GM19238 (cell line): ENCODE results near the gene LRRC10B.

ENCODE experiments used
- DNase-seq: peaks from one replicate; pipeline ENCODE4 v3.0.0; 2011; ENCODE audit warnings: low spot score; ENCODE audit not compliant: insufficient read length

LRRC10B gene

DNA sequence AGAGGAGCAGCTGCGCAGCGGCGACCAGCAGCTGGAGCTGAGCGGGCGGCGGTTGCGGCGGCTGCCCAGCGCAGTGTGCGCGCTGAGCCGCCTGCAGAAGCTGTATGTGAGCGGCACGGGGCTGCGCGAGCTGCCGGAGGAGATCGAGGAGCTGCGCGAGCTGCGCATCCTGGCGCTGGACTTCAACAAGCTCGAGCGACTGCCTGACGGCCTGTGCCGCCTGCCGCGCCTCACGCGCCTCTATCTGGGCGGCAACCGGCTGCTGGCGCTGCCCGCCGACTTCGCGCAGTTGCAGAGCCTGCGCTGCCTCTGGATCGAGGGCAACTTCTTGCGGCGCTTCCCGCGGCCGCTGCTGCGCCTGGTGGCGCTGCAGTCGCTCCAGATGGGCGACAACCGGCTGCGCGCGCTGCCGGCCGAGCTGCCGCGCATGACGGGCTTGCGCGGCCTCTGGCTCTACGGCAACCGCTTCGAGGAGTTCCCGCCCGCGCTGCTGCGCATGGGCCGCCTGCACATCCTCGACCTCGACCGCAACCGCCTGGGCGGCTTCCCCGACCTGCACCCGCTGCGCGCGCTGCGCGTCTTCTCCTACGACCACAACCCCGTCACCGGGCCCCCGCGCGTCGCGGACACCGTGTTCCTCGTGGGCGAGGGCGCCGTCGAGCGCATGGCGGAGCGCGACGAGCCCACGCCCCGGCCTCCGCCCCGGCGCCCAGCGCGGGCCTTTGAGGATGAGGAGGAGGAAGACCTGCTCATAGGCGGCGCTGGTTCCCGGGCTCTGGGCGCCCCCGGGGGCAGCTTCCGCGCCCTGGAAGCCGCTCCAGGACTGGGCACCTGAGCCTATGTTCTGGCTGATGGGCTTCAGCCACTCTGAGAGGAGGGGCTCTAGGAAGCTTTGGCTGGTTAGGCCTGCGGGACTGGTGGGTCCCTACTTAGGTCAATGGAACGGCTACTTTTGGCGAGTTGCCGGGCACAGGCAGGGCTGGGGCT is 787 bp downstream of the LRRC10B start:
- peak; percentile 81 for DNase-seq

DNA sequence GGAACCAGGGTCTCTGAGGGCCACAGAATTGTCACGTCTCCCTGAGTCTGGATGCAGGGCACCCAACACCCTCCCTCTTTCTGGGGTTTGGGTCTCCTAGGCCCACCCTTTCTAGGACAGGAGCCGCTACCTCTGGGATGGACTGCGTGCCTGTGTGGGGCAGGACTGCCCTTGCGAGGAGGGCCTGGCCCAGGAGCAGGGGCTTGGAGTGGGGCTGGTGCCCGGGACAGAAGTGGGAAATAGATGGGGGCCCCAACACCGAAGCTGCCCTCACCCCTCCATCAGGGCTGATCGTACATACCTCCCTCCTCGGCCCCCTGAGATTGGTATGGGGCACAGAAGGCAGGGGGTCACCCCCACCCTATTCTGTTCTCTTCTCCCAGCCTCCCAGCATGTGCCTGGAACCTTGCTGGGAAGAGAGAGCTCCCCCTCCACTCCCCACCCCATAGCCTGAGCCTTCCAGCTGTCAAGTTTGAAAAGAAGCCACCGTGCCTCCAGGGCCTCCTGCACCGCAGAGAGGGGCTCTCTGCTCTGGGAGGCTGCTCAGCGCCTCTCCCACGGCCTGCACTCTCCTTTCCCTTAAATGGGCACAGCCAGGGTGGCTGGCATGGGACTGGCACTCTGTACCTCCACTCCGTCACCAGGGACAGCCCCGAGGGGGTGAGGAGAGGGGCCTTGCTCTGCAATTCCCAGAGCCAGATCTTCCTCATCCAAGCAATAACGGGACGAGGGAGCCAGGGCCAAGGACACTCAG is 1.8 kb downstream of the LRRC10B start:
- DNase-seq, result no peak

DNA sequence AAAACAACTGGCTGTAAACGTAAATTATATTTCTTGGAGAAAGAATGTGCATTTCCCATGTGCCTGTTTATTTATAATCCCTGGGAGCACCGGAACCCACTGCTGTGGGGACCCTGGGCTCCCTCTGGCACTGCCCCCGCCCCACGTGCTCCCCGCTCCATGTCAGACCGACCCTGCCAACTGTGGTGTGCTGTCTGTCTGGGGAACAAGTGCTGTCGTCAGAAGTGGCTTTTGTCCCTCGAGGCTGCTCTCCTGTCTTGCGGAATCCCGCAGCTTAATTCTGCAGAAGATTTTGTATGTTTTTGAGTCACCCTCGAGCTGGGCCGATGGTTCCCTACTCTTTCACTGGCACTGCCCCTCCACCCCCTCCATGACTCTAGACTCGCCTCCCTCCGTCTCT is 2.4 kb downstream of the LRRC10B start:
- DNase-seq, result no peak

DNA sequence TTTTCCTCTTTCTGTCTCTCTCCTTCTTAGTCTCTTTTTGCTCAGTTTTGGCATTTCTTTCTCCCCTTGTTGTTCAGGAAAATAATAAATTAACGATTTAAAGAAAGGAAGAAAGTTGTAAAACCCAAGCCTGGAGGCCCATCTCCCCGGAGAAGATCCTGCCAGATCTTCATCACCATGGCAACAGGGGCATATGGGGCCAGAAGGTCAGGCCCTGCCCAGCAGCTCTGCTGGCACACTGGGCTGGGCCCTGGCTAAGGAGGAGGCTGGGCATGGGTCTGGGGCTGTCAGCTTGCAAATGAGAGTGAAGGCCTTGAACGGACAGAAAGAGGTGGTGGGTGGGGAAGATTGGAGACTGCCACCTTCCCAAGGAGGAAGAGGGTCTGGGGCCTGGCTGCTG is 2.8 kb downstream of the LRRC10B start:
- DNase-seq, result no peak

DNA sequence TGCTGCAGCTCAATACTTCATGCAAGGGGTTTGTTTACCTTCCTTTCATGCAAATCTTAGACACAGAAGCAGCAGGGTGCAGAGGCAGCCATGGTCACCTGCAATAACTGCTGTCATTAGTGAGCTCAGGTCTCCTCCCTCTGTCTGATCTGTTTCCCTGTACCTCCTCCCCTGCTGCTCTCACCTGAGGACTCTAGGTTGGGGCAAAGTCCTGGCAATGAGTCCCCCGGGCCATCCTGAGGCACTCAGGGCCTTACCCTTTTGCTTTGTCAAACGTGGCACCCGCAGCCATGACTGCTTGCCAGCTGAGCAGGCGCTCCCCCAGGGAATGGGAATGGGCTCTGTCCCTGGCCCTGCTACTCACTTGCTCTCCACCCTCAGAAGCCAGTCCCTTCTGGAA is 3.9 kb downstream of the LRRC10B start:
- DNase-seq, result no peak

DNA sequence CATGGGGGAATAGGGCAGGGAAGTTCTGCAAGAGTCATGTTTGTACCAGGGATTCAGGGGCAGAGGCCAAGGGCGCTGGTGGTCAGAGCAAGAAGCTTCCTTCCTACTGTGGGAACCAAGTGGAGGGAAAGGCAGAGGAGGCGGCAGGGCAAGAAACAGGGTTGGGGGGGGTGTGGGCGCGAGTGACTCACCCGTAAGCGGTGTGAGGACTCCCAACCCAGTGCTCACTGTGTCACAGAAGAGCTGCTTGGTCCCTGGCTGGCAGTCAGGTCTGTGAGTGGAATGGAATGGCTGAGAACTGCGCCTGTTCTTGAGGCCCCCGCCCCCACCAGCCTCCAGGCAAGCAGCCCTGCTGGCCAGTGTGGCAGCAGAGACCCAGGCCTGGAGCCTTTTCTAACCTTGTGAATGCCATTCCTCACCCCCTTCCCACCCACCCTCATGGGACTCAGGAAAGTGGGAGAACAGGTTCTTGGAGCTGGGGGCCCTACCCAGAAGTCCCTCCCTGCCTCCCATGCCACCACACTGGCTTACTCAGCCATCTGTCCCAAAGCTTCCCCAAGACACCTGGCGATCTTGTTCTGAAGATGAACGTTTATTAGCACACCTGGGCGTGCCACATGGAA is 4.7 kb downstream of the LRRC10B start:
- DNase-seq, result no peak

DNA sequence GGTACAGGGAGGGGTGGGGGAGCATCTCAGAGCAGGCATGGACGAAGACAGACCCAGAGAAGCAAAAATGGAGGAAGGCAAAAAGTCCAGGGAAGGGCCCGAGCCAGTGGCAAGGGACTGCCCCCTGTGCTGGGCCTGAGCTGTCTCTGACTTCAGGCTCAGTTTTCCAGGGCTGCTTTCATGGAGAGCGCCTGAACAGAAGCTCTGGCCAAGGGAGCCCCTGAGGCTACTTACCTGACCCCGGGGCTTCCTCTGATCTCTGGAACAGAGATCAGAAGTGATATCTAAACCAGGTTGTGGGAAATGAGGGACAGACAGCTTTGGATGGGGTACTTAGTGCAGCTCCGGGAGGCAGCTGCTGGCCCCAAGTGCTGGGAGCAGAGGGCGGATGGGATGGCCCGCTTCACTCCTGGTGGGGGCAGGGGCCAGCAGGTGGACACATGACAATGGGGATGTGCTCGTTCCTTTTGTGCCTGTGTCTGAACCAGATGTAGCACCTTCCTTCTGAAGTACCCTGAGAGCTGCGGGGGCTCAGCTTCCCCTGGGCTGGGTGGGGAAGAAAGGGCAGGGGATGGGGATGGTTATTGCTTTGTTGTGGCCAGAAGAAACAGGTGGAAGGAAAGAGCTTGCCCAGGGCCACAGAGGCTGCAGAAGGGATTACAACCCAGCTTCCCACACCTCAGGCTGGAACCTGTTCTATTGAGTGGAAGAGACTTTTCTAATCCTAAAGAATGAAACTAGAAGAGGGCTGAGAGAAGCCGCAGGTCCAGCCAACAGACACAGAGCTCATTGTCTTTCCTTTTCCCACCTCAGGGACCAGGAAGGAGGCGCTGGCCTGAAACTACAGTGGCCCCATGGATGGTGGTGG is 5.7 kb downstream of the LRRC10B start:
- no peak for DNase-seq

DNA sequence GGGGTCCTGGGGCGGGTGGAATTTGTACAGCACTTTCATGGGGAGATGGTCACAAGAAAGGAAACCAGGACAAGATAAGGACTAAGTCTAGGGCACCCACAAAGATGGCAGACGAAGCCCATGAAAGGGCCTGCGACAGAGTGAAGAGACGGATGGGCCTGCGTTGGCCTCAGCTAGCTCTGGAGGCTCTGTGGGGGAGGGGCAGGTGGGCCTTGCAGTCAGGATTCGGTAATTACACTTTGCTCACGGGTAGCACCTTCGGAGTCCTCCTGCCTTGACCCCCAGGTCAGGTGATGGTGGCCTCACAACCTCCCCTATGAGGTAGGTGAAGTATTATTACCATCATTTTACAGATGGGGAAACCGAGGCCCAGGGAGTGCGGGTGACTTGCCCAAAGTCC is 7.1 kb downstream of the LRRC10B start:
- no peak for DNase-seq

DNA sequence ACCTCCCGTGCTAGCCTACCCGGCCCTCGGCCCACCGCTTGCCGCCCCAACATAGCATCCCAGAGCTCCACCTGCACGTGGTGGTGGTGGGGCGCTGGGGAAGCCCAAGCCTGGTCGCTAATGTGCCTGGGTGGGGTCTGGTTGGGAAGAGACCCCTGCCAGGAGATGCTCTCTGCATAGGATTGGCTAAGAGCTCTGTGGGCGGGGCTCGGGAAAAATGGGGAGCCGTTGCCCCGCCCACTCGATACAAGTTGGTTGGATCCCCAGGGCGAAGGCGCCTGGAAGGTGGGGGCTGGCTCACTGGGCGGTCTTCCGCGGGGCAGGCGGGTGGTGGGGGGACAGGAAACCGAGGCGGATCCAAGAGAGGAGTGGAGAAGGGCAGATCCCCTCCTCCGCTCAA is 7.6 kb downstream of the LRRC10B start:
- DNase-seq, result no peak

DNA sequence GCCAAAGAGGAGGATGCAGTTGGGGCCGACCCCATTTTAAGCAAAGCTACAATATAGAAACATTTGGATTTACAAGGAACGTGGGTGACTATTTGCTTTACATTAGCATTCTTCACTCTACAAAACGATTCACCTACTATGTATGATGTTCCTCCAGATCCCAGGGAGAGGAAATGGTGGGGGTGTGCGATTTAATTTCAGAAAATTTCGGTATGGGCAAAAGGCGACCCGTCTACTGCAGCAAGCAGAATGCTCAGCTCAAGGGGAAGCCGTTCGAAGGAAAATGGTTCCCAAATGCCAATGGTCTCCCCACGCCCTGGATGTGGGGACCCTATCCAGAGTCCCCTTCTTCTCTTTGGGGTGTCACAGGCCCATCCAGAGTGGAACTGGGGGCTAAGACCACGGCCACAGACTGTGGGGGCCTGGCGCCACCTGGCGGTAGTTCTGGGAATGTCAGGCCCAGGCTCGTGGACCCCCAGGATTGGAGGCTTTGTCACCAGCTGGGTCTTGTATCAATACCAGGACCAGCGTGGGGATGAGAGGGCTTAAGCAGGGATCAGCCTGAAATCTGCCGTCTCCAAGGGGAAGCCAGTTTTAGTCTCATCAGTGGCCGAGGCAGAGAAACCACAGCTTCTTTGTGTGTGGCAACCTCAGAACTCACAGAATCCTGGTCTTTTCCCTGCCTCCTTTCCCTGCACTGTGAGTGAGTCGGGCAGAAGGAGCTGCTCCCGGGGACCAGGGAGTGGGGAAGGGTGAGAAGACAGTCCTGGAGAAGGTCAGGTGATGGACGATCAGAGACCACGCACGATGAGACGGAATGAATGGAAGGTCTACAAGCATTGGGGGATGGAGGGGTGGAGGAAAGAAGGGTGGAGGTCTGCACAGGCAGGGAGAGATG is 8.4 kb downstream of the LRRC10B start:
- DNase-seq, result peak; percentile 80

DNA sequence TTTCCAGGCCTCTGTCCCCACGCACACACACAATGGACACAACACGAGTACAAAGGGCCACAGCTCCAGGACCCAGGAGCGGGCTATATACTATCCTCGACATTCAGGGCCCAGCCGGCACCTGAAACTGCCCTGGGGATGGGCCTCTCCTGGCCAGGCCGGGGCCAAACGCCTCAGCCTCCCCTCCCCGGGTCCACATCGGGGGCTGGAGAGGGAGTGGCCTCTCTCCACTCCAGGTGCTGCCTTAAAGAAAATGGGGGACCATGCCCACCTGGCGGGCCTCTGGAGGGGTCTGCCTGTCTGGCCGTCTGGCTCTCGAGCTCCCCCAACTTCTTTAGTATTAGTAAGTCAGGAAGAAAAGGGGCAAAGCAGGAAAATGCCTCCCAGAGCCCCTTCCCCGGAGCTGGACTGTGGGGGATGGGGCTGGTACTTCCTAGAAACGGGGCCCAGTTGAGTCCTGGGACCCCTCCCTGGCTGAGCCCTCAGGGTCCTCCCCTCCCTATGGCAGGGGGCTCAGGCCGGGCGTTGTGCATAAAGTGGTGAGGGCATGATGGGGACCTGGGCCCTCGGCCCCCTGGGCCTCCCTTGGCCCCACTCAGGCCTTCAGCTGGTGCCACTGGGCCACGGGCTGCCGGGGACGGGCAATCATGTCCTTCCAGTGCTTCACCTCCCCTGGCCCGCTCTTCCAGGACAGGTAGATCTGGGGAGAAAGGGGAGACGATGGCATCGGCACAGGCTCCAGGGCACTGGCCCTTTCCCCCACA is 9.7 kb downstream of the LRRC10B start:
- DNase-seq, result no peak

DNA sequence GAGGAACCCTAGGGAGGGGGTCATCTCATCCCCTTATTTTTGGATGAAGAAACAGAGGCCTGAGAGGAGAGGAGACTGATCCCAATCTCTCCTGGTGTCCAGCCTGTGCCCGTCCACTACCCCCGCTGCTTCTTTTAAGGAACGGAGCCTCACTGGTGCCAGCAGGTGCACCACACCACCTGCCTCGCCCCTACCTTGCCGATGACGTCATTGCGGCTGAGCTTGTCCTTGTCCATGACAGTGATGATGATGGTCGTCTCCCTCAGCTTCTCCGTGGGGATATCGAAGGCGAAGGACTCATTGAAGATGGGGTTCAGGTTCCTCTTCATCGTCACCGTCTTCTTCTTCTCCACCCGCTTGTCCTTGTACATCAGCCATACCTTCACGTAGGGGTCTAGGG is 14.3 kb downstream of the LRRC10B start:
- DNase-seq, result no peak

DNA sequence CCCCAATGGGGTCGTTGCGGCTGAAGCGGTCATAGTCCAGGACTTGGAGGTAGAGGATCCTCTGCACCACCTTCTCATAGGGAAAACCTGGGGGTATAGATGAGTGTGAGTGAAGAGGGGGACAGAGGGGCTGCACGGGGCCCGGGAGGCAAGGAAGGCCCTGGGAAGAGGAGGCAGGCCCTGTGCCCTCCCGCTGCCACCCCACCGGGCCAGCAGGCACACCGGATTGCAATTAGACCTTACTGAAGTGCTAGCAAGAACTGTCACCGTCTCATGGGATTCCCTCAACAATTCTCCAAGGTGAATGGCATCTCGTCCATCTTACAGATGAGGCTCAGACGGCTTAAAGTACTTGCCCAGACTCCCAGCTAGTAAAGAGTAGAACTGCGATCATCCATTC is 15.9 kb downstream of the LRRC10B start:
- no peak for DNase-seq

DNA sequence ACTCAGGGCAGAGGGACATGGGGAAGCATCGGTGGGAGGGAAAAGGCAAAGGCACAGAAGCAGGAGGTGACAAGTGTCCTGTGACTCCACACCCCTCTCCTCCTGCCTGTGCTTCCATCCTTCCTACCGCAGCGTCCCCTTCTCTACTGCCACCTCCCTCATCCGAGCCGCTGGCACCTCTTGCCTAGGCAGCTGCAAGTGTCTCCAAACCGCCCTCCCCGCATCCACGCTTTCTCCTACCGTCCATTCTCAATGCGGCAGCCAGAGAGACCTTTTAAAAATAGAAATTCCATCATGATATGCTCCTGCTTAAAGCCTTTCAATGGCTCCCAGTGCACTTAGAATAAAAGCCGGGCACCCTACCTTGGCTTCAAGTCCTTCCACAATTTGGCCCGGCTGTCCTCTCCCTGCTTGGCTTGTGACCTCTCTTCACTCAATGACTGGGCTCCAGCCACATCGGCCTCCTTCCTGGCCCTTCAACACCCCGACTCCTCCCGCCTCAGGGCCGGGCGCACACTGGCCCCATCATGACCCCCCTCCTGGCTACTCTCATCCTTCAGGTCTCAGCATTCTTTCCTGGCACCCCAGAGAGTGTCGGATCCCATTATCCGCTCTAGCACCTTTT is 16.5 kb downstream of the LRRC10B start:
- no peak for DNase-seq

DNA sequence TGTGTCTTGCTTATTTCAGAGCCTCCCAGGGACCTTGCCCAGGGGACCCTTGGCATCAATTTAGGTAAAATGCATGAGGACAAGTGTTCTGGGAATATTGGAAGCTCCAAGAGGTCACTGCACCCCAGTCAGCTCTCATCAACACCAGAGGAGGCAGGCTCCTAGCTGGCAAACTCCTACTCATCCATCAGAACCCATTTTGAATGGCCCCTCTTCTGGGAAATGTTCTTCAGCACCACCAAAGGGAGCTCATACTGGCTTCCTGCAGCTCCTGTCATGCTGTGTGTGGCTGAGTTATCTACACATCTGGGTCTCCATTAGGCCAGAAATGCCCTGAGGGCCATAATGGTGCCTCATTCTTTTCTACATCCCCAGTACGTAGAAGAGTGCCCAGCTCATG is 17.7 kb downstream of the LRRC10B start:
- no peak for DNase-seq

DNA sequence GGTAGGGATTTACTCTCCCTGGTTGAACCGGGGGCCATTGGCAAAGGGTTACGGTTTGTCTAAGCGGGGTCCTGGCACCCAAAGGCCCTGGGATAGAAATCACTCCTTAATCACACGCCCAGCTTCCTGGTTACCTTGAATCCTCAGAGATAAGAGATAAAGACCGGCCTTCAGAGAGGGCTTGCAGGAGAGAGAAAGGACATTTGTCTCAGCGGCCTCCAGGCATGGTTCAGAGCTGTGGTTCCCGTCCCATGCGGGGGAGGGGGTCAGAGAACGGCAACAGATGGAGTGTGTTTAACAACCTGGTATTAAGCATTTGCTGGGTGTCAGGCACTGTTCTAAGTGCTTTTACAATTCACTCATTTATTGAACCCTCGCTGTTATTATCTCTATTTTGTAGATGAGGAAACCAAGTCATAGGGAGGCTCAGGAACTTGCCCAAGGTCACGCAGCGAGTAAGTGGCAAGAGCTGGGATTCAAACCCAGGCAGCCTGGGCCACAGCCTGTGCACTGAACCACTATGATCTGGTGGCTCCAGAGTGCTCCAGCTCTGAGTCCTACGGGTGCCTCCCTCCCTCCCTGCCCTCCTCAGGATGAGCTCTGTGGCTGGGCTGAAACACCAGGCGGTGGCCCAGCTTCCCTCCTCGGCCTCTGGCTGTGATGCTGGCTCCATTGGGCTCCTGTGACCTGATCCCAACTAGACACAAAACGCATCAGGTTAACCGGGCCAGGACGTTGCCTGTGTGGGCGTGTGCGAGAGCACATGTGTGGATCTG is 18.6 kb downstream of the LRRC10B start:
- DNase-seq, result no peak

DNA sequence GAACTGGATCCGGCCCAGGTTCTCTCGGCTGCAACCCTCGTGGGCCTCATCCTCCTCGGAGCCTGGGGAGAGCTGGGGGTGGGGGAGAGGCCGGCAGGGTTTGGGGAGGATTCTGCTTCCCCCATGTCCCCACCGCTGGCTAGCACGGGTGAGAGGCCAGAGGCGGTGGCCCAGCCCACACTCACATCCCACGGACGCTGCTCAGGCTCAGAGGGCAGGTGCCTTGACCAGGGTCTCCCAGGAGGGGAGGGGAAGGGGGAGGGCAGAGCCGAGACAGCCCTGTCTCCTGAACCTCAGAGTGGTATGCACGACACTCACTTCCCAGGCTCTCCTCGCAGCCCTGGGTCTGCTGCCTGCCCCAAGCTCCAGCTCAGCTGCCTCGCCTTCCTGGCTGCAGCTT is 19.6 kb downstream of the LRRC10B start:
- no peak for DNase-seq

DNA sequence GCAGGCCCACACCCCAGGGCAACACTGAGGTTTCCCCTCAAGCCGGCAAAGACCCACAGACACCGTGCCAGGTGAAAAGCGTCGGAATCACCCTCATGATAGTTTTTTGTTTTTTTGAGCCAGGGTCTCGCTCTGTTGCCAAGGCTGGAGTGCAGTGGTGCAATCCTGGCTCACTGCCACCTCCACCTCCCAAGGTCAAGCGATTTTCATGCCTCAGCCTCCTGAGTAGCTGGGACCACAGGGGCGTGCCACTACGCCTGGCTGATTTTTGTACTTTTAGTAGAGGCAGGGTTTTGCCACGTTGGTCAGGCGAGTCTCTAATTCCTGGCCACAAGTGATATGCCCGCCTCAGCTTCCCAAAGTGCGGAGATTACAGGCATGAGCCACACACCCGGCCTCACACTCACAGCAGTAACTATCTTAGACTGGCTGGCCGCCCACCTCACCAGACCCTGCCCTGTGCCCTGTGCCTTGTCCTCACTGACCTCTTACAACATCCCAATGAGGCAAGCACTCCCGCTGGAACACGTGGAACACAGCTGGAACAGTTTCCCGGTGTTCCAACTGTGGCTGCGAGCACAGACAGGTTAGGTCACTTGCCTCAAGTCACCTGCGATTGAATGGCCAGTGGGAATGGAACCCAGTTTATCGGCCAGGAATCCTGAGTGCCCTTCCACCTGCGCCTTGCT is 21.1 kb downstream of the LRRC10B start:
- no peak for DNase-seq
